Liver (tissue), 9 donors: ENCODE measurements around the gene ARHGEF40. TPM values are rescaled to one million over a fixed set of nuclear protein-coding genes. Genes with fewer than 3 reads are reported as not detected.

Experiments used
- DNase-seq: peaks from one replicate; pipeline ENCODE4 v3.0.0-alpha.2; 2017; ENCODE audit warnings: low spot score
- H3K27ac ChIP-seq, 2 donors: one replicate each; pipeline ENCODE4 v1.7.0; 2013; ENCODE audit warnings: inconsistent platforms in 2 of 2, low read length in 2 of 2, control low read depth in 1 of 2, low read depth in 1 of 2, mild to moderate bottlenecking in 1 of 2
- H3K27me3 ChIP-seq, 4 donors: one replicate each; pipeline versions ENCODE4 v1.6.1 to v1.7.0; 2013; ENCODE audit warnings: low read length in 3 of 4, inconsistent platforms in 1 of 4, mild to moderate bottlenecking in 1 of 4, moderate library complexity in 1 of 4; ENCODE audit not compliant: control insufficient read depth in 4 of 4, insufficient read depth in 4 of 4
- H3K36me3 ChIP-seq, 4 donors: one replicate each; pipeline versions ENCODE4 v1.6.1 to v1.7.0; 2013; ENCODE audit warnings: low read length in 3 of 4, mild to moderate bottlenecking in 3 of 4, low read depth in 1 of 4, moderate library complexity in 1 of 4; ENCODE audit not compliant: control insufficient read depth in 4 of 4, insufficient read depth in 3 of 4
- H3K4me1 ChIP-seq, 4 donors: one replicate each; pipeline versions ENCODE4 v1.6.1 to v1.7.0; 2013; ENCODE audit warnings: low read length in 3 of 4, mild to moderate bottlenecking in 3 of 4, moderate library complexity in 1 of 4; ENCODE audit not compliant: control insufficient read depth in 4 of 4, insufficient read depth in 4 of 4
- H3K4me3 ChIP-seq, 3 donors: one replicate each; pipeline versions ENCODE4 v1.6.1 to v1.7.0; 2013; ENCODE audit warnings: low read length in 3 of 3, control low read depth in 1 of 3, low read depth in 1 of 3, mild to moderate bottlenecking in 1 of 3
- H3K9ac ChIP-seq, 2 donors: one replicate each; pipeline ENCODE4 v1.7.0; 2013; ENCODE audit warnings: low read length in 2 of 2, mild to moderate bottlenecking in 2 of 2, moderate library complexity in 2 of 2, control low read depth in 1 of 2, low read depth in 1 of 2
- H3K9me3 ChIP-seq, 4 donors: one replicate each; pipeline versions ENCODE4 v1.6.1 to v1.7.0; 2013; ENCODE audit warnings: low read length in 3 of 4; ENCODE audit not compliant: control insufficient read depth in 4 of 4
- ATF3 ChIP-seq: IDR thresholded peaks from 2 replicates; pipeline ENCODE4 v1.6.1; 2016; ENCODE audit warnings: antibody characterized with exemption
- CTCF ChIP-seq: fragments of 150-350 bp; IDR thresholded peaks from 2 replicates; pipeline ENCODE4 v1.5.1; 2017; ENCODE audit warnings: improper control_type of control experiment, low read depth, low read length; ENCODE audit not compliant: missing input control
- EGR1 ChIP-seq, 2 donors: IDR thresholded peaks; 2 replicates each; pipeline ENCODE4 v1.6.1; 2016 to 2018; ENCODE audit warnings: antibody characterized with exemption in 2 of 2, low read depth in 2 of 2
- FOXA1 ChIP-seq: IDR thresholded peaks from 2 replicates; pipeline ENCODE4 v1.6.1; 2016; ENCODE audit warnings: antibody characterized with exemption
- FOXA2 ChIP-seq: IDR thresholded peaks from 2 replicates; pipeline ENCODE4 v1.6.1; 2016; ENCODE audit warnings: antibody characterized with exemption
- GABPA ChIP-seq, 2 donors: IDR thresholded peaks in 1 of 2; conservative IDR thresholded peaks in 1 of 2; 2 replicates each; pipeline ENCODE4 v1.6.1; 2016; ENCODE audit warnings: antibody characterized with exemption in 2 of 2, mild to moderate bottlenecking in 1 of 2, moderate library complexity in 1 of 2
- HNF4A ChIP-seq, 2 donors: conservative IDR thresholded peaks; 2 replicates each; pipeline ENCODE4 v1.6.1; 2016; ENCODE audit warnings: antibody characterized with exemption in 2 of 2, mild to moderate bottlenecking in 2 of 2
- HNF4G ChIP-seq: IDR thresholded peaks from 2 replicates; pipeline ENCODE4 v1.6.1; 2016; ENCODE audit warnings: antibody characterized with exemption
- JUND ChIP-seq, 2 donors: IDR thresholded peaks; 2 replicates each; pipeline ENCODE4 v1.6.1; 2016; ENCODE audit warnings: antibody characterized with exemption in 2 of 2
- MAX ChIP-seq: IDR thresholded peaks from 2 replicates; pipeline ENCODE4 v1.6.1; 2016; ENCODE audit warnings: antibody characterized with exemption
- NR2F2 ChIP-seq: IDR thresholded peaks from 2 replicates; pipeline ENCODE4 v1.6.1; 2016; ENCODE audit warnings: antibody characterized with exemption
- RAD21 ChIP-seq, 2 donors: IDR thresholded peaks; 2 replicates each; pipeline ENCODE4 v1.6.1; 2016; ENCODE audit warnings: antibody characterized with exemption in 2 of 2, mild to moderate bottlenecking in 2 of 2
- REST ChIP-seq: IDR thresholded peaks from 2 replicates; pipeline ENCODE4 v1.6.1; 2016; ENCODE audit warnings: antibody characterized with exemption, mild to moderate bottlenecking
- RXRA ChIP-seq, 2 donors: IDR thresholded peaks; 2 replicates each; pipeline ENCODE4 v1.6.1; 2017 to 2018; ENCODE audit warnings: antibody characterized with exemption in 2 of 2, mild to moderate bottlenecking in 1 of 2
- SP1 ChIP-seq: IDR thresholded peaks from 2 replicates; pipeline ENCODE4 v1.6.1; 2018; ENCODE audit warnings: antibody characterized with exemption, mild to moderate bottlenecking
- TAF1 ChIP-seq: conservative IDR thresholded peaks from 2 replicates; pipeline ENCODE4 v1.6.1; 2016; ENCODE audit warnings: antibody characterized with exemption, mild to moderate bottlenecking
- YY1 ChIP-seq: IDR thresholded peaks from 2 replicates; pipeline ENCODE4 v1.6.1; 2016; ENCODE audit warnings: antibody characterized with exemption, mild to moderate bottlenecking
- ZBTB33 ChIP-seq: IDR thresholded peaks from 2 replicates; pipeline ENCODE4 v1.6.1; 2016; ENCODE audit warnings: antibody characterized with exemption
- WGBS: extraction: QIAGEN DNeasy Blood & Tissue Kit; methylation state at CpG from one replicate; pipeline ENCODE4 v1.1.7; 2013; 5-methylcytosine and 5-hydroxymethylcytosine counted together
- polyA plus RNA-seq, 2 donors: library from polyadenylated mRNA; stranded (reverse) in 1 of 2; unstranded in 1 of 2; fragments of 200-250 nt in 1 of 2; fragments of >200 nt in 1 of 2; fragmentation: Nextera tagmentation in 1 of 2; extraction: Ambion mirVana in 1 of 2; gene quantifications; one replicate each; pipeline versions ENCODE4 v1.2.1 to v1.2.3, GENCODE V29; 2013 to 2015
- total RNA-seq, 2 donors: library from RNA; depleted of rRNA; stranded (reverse); fragments of >200 nt; gene quantifications; one replicate each; pipeline ENCODE4 v1.2.3, GENCODE V29; 2014
- donor health status: healthy.
- donor health status: healthy.
- donor health status: healthy.
- donor health status: healthy.
- donor health status: healthy.

Gene ARHGEF40
- total and polyA plus RNA-seq, 4 donors, result 9.3 to 42.5 (median 16.9) TPM

GRCh38 chr14:21030531-21030930 lies 39.6 kb upstream of the ARHGEF40 start:
- H3K9me3 ChIP-seq, result no peaks in the 10 kb centered on the region
- WGBS, result 92% methylated on average over 12 of the region's 12 CpGs
- peaks cover 0 to 14% (median 3%) of the 10 kb centered on the region in 4 donors for H3K36me3 ChIP-seq
- no peak overlapping the region for H3K9ac ChIP-seq
- H3K4me1 ChIP-seq, result peaks cover 3 to 7% (median 4%) of the 10 kb centered on the region in 4 donors
- no peak for TF ChIP-seq ATF3
- TF ChIP-seq FOXA2, result no peak
- no peak for TF ChIP-seq GABPA (IDR thresholded peaks at IDR 0.05 in 1 of 2, conservative IDR thresholded peaks at IDR 0.05 in 1 of 2)
- TF ChIP-seq JUND (IDR thresholded peaks at IDR 0.05), result no peak
- TF ChIP-seq REST, result no peak
- no peak for TF ChIP-seq EGR1 (IDR thresholded peaks at IDR 0.05; ENCODE audit: low read depth in 2 of 2)
- TF ChIP-seq FOXA1, result no peak
- TF ChIP-seq YY1, result no peak
- TF ChIP-seq NR2F2, result no peak
- no peak for TF ChIP-seq RAD21 (IDR thresholded peaks at IDR 0.05)
- TF ChIP-seq CTCF, result no peak
- no peak for TF ChIP-seq HNF4A (conservative IDR thresholded peaks at IDR 0.05)
- no peak for TF ChIP-seq TAF1
- no peak for TF ChIP-seq RXRA (IDR thresholded peaks at IDR 0.05)
- no peak for TF ChIP-seq SP1
- no peak for TF ChIP-seq HNF4G
- TF ChIP-seq MAX, result no peak
- TF ChIP-seq ZBTB33, result no peak
- DNase-seq, result no peak
- no peak overlapping the region for H3K4me3 ChIP-seq
- H3K27me3 ChIP-seq, result no peaks in the 10 kb centered on the region
- no peak overlapping the region for H3K27ac ChIP-seq
